GM12878 (cell line): ENCODE results near the gene ARHGEF18.

Experiments
- CHD2 ChIP-seq: IDR thresholded peaks from 2 replicates; pipeline ENCODE4 v1.6.1; 2011; ENCODE audit warnings: low read depth, low read length, improper control_type of control experiment, borderline replicate concordance
- CTCF ChIP-seq, 3 experiments: IDR thresholded peaks in 2 of 3; conservative IDR thresholded peaks in 1 of 3; 2 replicates each; pipeline ENCODE4 v1.5.1; 2011; ENCODE audit warnings: low read depth in 3 of 3, low read length in 3 of 3, mild to moderate bottlenecking in 3 of 3, control low read depth in 2 of 3, moderate library complexity in 2 of 3, inconsistent platforms in 1 of 3, mixed read lengths in 1 of 3; ENCODE audit not compliant: control insufficient read depth in 2 of 3, insufficient read depth in 1 of 3; ENCODE audit errors: extremely low read depth in 1 of 3
- HCFC1 ChIP-seq: fragments of 150-350 bp; IDR thresholded peaks from 2 replicates; pipeline ENCODE4 v1.6.1; 2014; ENCODE audit warnings: low read length
- HDGF ChIP-seq: fragments of 450-650 bp; IDR thresholded peaks from 2 replicates; pipeline ENCODE4 v1.6.1; 2016; ENCODE audit warnings: antibody characterized with exemption
- NBN ChIP-seq: fragments of 450-650 bp; IDR thresholded peaks from 2 replicates; pipeline ENCODE4 v1.6.1; 2016
- NFYB ChIP-seq: IDR thresholded peaks from 2 replicates; pipeline ENCODE4 v1.6.1; 2011; ENCODE audit warnings: low read depth, mild to moderate bottlenecking, low read length, improper control_type of control experiment, moderate library complexity; ENCODE audit not compliant: insufficient read depth
- NKRF ChIP-seq: fragments of 450-650 bp; conservative IDR thresholded peaks from 2 replicates; pipeline ENCODE4 v1.6.1; 2017; ENCODE audit warnings: mild to moderate bottlenecking, moderate library complexity
- RAD21 ChIP-seq: IDR thresholded peaks from 2 replicates; pipeline ENCODE4 v1.6.1; 2011; ENCODE audit warnings: mild to moderate bottlenecking, low read depth, low read length, moderate library complexity; ENCODE audit not compliant: insufficient read depth
- RELA ChIP-seq: fragments of 450-650 bp; IDR thresholded peaks from 2 replicates; pipeline ENCODE4 v1.8.0; 2014; ENCODE audit warnings: borderline replicate concordance; ENCODE audit not compliant: partially characterized antibody
- REST ChIP-seq: IDR thresholded peaks from 2 replicates; pipeline ENCODE4 v1.6.1; 2012; ENCODE audit warnings: mild to moderate bottlenecking, low read depth, low read length
- RFX5 ChIP-seq: IDR thresholded peaks from 2 replicates; pipeline ENCODE4 v1.6.1; 2011; ENCODE audit warnings: low read depth, low read length, improper control_type of control experiment
- SRF ChIP-seq, 2 experiments: IDR thresholded peaks; 2 replicates each; pipeline ENCODE4 v1.6.1; 2011; ENCODE audit warnings: low read depth in 2 of 2, low read length in 2 of 2, mild to moderate bottlenecking in 1 of 2, moderate library complexity in 1 of 2
- TCF12 ChIP-seq: IDR thresholded peaks from 2 replicates; pipeline ENCODE4 v1.6.1; 2011; ENCODE audit warnings: low read depth, mild to moderate bottlenecking, low read length
- ZNF207 ChIP-seq: fragments of 450-650 bp; IDR thresholded peaks from 2 replicates; pipeline ENCODE4 v1.6.1; 2014; ENCODE audit warnings: antibody characterized with exemption, mild to moderate bottlenecking, borderline replicate concordance

GRCh38 chr19:7395360-7396066 is 46.8 kb downstream of the ARHGEF18 start:
- TF ChIP-seq RFX5 (no peak), HDGF (no peak), NKRF (no peak; the same call in 1 of the 2 replicates), CTCF (IDR thresholded peaks at IDR 0.05 in 2 of 3, conservative IDR thresholded peaks at IDR 0.05 in 1 of 3; ENCODE audit: control insufficient read depth in 2 of 3, extremely low read depth in 1 of 3, insufficient read depth in 1 of 3, low read depth in 3 of 3, low read length in 3 of 3) (no peak), NBN (no peak), CHD2 (0 out of 2 replicates have a peak, but pooled peaks have one; percentile 2), TCF12 (no peak), SRF (IDR thresholded peaks at IDR 0.05; ENCODE audit: low read depth in 2 of 2, low read length in 2 of 2) (no peak), NFYB (no peak), RAD21 (no peak), RELA (no peak), REST (no peak), ZNF207 (no peak), HCFC1 (no peak)
